A549 (cell line): ENCODE measurements around the gene SUMF1. TPM values are rescaled to one million over a fixed set of nuclear protein-coding genes. Genes with fewer than 3 reads are reported as not detected.

Source experiments
- ATAC-seq, 2 experiments: fragments of 200-7000 bp in 1 of 2; fragments of >200 bp in 1 of 2; cut with Nextera tagmentation in 1 of 2; cut with Tn5 transposase in 1 of 2; 3 replicates each; pipeline versions ENCODE4 v1.8.0 to v1.9.1; 2018 to 2020; ENCODE audit warnings: mild to moderate bottlenecking in 1 of 2, moderate library complexity in 1 of 2
- CTCF ChIA-PET: fragments of 300-600 bp; sonication (Branson Sonifier 250); formaldehyde crosslinking; extraction: SDS; loops from one replicate; lab custom pipeline; 2021; ENCODE audit warnings: antibody characterized with exemption, inconsistent platforms; lab: Yijun Ruan, JAX
- POLR2A ChIA-PET: fragments of 350-600 bp; formaldehyde crosslinking; extraction: SDS; loops from one replicate; lab custom pipeline; 2021; ENCODE audit warnings: antibody characterized with exemption, inconsistent platforms; lab: Yijun Ruan, JAX
- DNase-seq, 2 experiments: peaks; one replicate each; pipeline versions ENCODE4 v3.0.0 to v3.0.0-alpha.2; 2011 to 2016; ENCODE audit warnings: low read depth in 1 of 2, low spot score in 1 of 2
- FAIRE-seq: peaks from 2 replicates; lab custom pipeline; 2011; peaks lifted over from hg19 to GRCh38; lab: Jason Lieb, UNC
- H3K27ac ChIP-seq, 2 experiments: fragments of >200 bp; sonication (Bioruptor Twin); formaldehyde crosslinking; 3 replicates each; pipeline ENCODE4 v1.5.1; 2016 to 2017
- H3K4me1 ChIP-seq: fragments of >200 bp; sonication (Bioruptor Twin); formaldehyde crosslinking; 3 replicates; pipeline ENCODE4 v1.6.1; 2016
- H3K4me2 ChIP-seq: fragments of >200 bp; sonication (Bioruptor Twin); formaldehyde crosslinking; 3 replicates; pipeline ENCODE4 v1.6.1; 2016
- H3K4me3 ChIP-seq: fragments of >200 bp; sonication (Bioruptor Twin); formaldehyde crosslinking; 3 replicates; pipeline ENCODE4 v1.5.1; 2016
- H3K9me3 ChIP-seq: fragments of >200 bp; sonication (Bioruptor Twin); formaldehyde crosslinking; 3 replicates; pipeline ENCODE4 v1.6.1; 2016
- BCL3 ChIP-seq: fragments of >200 bp; sonication (Bioruptor Twin); formaldehyde crosslinking; IDR thresholded peaks from 3 replicates; pipeline ENCODE4 v1.6.1; 2016
- BHLHE40 ChIP-seq: IDR thresholded peaks from 2 replicates; pipeline ENCODE4 v1.6.1; 2012; ENCODE audit warnings: low read depth, low read length, inconsistent platforms
- CTCF ChIP-seq: fragments of >200 bp; sonication (Bioruptor Twin); formaldehyde crosslinking; IDR thresholded peaks from 3 replicates; pipeline ENCODE4 v1.5.1; 2016
- EHMT2 ChIP-seq: fragments of 200-600 bp; sonication (generic); IDR thresholded peaks from 2 replicates; pipeline ENCODE4 v1.6.1; 2016; ENCODE audit warnings: antibody characterized with exemption, low read depth, mild to moderate bottlenecking, moderate library complexity
- ESRRA ChIP-seq: fragments of 150-350 bp; IDR thresholded peaks from 2 replicates; pipeline ENCODE4 v1.6.1; 2014; ENCODE audit warnings: mild to moderate bottlenecking, low read length, borderline replicate concordance
- FOSL2 ChIP-seq, 2 experiments: fragments of 450-650 bp in 1 of 2; fragments of >200 bp in 1 of 2; sonication (Bioruptor Twin) in 1 of 2; formaldehyde crosslinking; IDR thresholded peaks; 2 replicates each; pipeline versions ENCODE4 v1.5.0 to v1.6.1; 2016 to 2020; ENCODE audit warnings: mild to moderate bottlenecking in 1 of 2, moderate library complexity in 1 of 2
- FOXS1 ChIP-seq: fragments of 250-450 bp; sonication (Bioruptor Pico); IDR thresholded peaks from 2 replicates; pipeline ENCODE4 v1.5.0; 2020; ENCODE audit warnings: mild to moderate bottlenecking, moderate library complexity
- GATA3 ChIP-seq: IDR thresholded peaks from 2 replicates; pipeline ENCODE4 v1.6.1; 2012; ENCODE audit warnings: borderline replicate concordance
- HES2 ChIP-seq: fragments of >200 bp; sonication (Bioruptor Twin); formaldehyde crosslinking; IDR thresholded peaks from 2 replicates; pipeline ENCODE4 v1.6.1; 2016
- HMGXB4 ChIP-seq: fragments of 250-450 bp; sonication (Bioruptor Pico); IDR thresholded peaks from 2 replicates; pipeline ENCODE4 v1.5.0; 2021; ENCODE audit warnings: mild to moderate bottlenecking, moderate library complexity, borderline replicate concordance
- KDM5A ChIP-seq: fragments of 200-600 bp; sonication (generic); IDR thresholded peaks from 2 replicates; pipeline ENCODE4 v1.6.1; 2016; ENCODE audit warnings: antibody characterized with exemption, mild to moderate bottlenecking
- MAFK ChIP-seq: fragments of 450-650 bp; IDR thresholded peaks from 2 replicates; pipeline ENCODE4 v1.6.1; 2014; ENCODE audit not compliant: partially characterized antibody
- MAX ChIP-seq: IDR thresholded peaks from 2 replicates; pipeline ENCODE4 v1.6.1; 2012
- MAZ ChIP-seq: fragments of 150-350 bp; IDR thresholded peaks from 2 replicates; pipeline ENCODE4 v1.6.1; 2014; ENCODE audit warnings: antibody characterized with exemption, low read depth, low read length, borderline replicate concordance
- MYC ChIP-seq: IDR thresholded peaks from 2 replicates; pipeline ENCODE4 v1.6.1; 2012; ENCODE audit warnings: mild to moderate bottlenecking, inconsistent platforms, low read length, improper control_type of control experiment, borderline replicate concordance
- NR3C1 ChIP-seq: fragments of >200 bp; sonication (Bioruptor Twin); formaldehyde crosslinking; IDR thresholded peaks from 3 replicates; pipeline ENCODE4 v1.6.1; 2017
- PHF8 ChIP-seq: fragments of 200-600 bp; sonication (generic); IDR thresholded peaks from 2 replicates; pipeline ENCODE4 v1.6.1; 2016; ENCODE audit warnings: low read depth, mild to moderate bottlenecking, antibody characterized with exemption, moderate library complexity, borderline replicate concordance
- RARB ChIP-seq: fragments of 250-450 bp; sonication (Bioruptor Pico); IDR thresholded peaks from 2 replicates; pipeline ENCODE4 v1.8.0; 2021; ENCODE audit warnings: mild to moderate bottlenecking, moderate library complexity
- REST ChIP-seq: fragments of 200-600 bp; sonication (generic); IDR thresholded peaks from 2 replicates; pipeline ENCODE4 v1.6.1; 2016; ENCODE audit warnings: antibody characterized with exemption, mild to moderate bottlenecking, moderate library complexity
- SREBF2 ChIP-seq: fragments of 450-650 bp; IDR thresholded peaks from 2 replicates; pipeline ENCODE4 v1.6.1; 2014; ENCODE audit warnings: mild to moderate bottlenecking, moderate library complexity
- TP53 ChIP-seq: fragments of 250-450 bp; sonication (Bioruptor Pico); IDR thresholded peaks from 2 replicates; pipeline ENCODE4 v1.5.0; 2021; ENCODE audit warnings: mild to moderate bottlenecking, moderate library complexity
- ZC3H11A ChIP-seq: fragments of 450-650 bp; IDR thresholded peaks from 2 replicates; pipeline ENCODE4 v1.6.1; 2014; ENCODE audit warnings: antibody characterized with exemption, mild to moderate bottlenecking
- ZSCAN20 ChIP-seq: fragments of 250-450 bp; sonication (Bioruptor Pico); IDR thresholded peaks from 2 replicates; pipeline ENCODE4 v1.8.0; 2022; ENCODE audit warnings: mild to moderate bottlenecking, moderate library complexity
- WGBS: methylation state at CpG from one replicate; pipeline ENCODE4 v1.1.6; 2017; ENCODE audit errors: missing lambda C conversion rate; 5-methylcytosine and 5-hydroxymethylcytosine counted together
- polyA plus RNA-seq, 4 experiments: library from polyadenylated mRNA; depleted of rRNA in 3 of 4; stranded (reverse); fragments of >200 nt; fragmentation: RNase III in 1 of 4; extraction: RNeasy Plus Mini Kit Qiagen cat#74134 plus additional on column Dnase treatment in 1 of 4; gene quantifications; 2 replicates in 3 of 4; 3 replicates in 1 of 4; pipeline ENCODE4 v1.2.3, GENCODE V29; 2011 to 2017

The SUMF1 gene
- polyA plus RNA-seq, 2 of the 4 experiments (the other 2 are of a cell fraction), result 20.9 to 25.4 TPM

GRCh38 chr3:4359805-4360502 lies 107.1 kb downstream of the SUMF1 start:
- WGBS, result 85% methylated on average over 12 of the region's 12 CpGs
- POLR2A ChIA-PET, result no interaction called here
- ATAC-seq, result no peak
- no peak for TF ChIP-seq ZC3H11A
- no peak for TF ChIP-seq TP53
- TF ChIP-seq GATA3, result no peak
- TF ChIP-seq REST, result no peak
- no peak for TF ChIP-seq FOXS1 (CRISPR knock-in tag)
- TF ChIP-seq PHF8, result no peak
- TF ChIP-seq CTCF, result no peak
- TF ChIP-seq MYC, result no peak
- TF ChIP-seq SREBF2, result no peak
- no peak for TF ChIP-seq HMGXB4 (CRISPR knock-in tag)
- TF ChIP-seq NR3C1, result no peak
- TF ChIP-seq, all 56 proteins: peak for 0
- CTCF ChIA-PET, result interaction anchor here (0.6 to 3.1 kb wide), 3 partner anchors 9 to 315 kb away, joined by 3 to 19 read pairs (median 7); no protein-coding TSS in a partner anchor
- no peaks in the 10 kb centered on the region for H3K9me3 ChIP-seq
- FAIRE-seq (no peak), DNase-seq (no peak)
- no peak overlapping the region for H3K4me3 ChIP-seq
- no peak overlapping the region for H3K4me2 ChIP-seq
- H3K4me1 ChIP-seq, result no peaks in the 10 kb centered on the region
- H3K27ac ChIP-seq, result no peak overlapping the region

- Histone ChIP-seq H3K9me3 (no peaks in the 10 kb centered on the region), H3K27ac (no peak overlapping the region), H3K4me2 (no peak overlapping the region), H3K4me1 (no peaks in the 10 kb centered on the region), H3K4me3 (no peak overlapping the region)
- POLR2A ChIA-PET, result no interaction called here
- FAIRE-seq (no peak), ATAC-seq (no peak), DNase-seq (no peak)
- CTCF ChIA-PET, result no interaction called here
- WGBS, result 76% methylated on average over 4 of the region's 4 CpGs
- no peak for TF ChIP-seq RARB (CRISPR knock-in tag)
- TF ChIP-seq MYC, result no peak
- no peak for TF ChIP-seq KDM5A
- no peak for TF ChIP-seq ZSCAN20 (CRISPR knock-in tag)
- no peak for TF ChIP-seq BHLHE40
- no peak for TF ChIP-seq MAX
- no peak for TF ChIP-seq MAZ
- TF ChIP-seq ESRRA, result no peak
- no peak for TF ChIP-seq MAFK
- TF ChIP-seq GATA3, result no peak
- no peak for TF ChIP-seq REST
- TF ChIP-seq BCL3, result no peak
- TF ChIP-seq FOSL2 (IDR thresholded peaks at IDR 0.05), result no peak
- no peak for TF ChIP-seq FOSL2 (CRISPR knock-in tag; IDR thresholded peaks at IDR 0.05)
- no peak for TF ChIP-seq HES2
- no peak for TF ChIP-seq FOXS1 (CRISPR knock-in tag)
- no peak for TF ChIP-seq EHMT2
Measured at GRCh38 chr3:4358273-4358672, 108.8 kb downstream of the SUMF1 start.
